Lung (tissue), 12 donors: Measurements from ENCODE around the gene DZIP1L. TPM values are rescaled to one million over a fixed set of nuclear protein-coding genes. Genes with fewer than 3 reads are reported as not detected.

Source experiments
- ATAC-seq: fragments of 200-7000 bp; cut with Tn5 transposase; one replicate; pipeline ENCODE4 v1.9.1; 2020; ENCODE audit warnings: moderate number of reproducible peaks; ENCODE audit not compliant: insufficient read depth, low FRiP score
- DNase-seq, 3 donors: peaks; one replicate each; pipeline ENCODE4 v3.0.0-alpha.2; 2013 to 2017
- H3K27ac ChIP-seq, 2 donors: one replicate each; pipeline ENCODE4 v1.5.1; 2013; ENCODE audit warnings: mild to moderate bottlenecking in 2 of 2, moderate library complexity in 2 of 2, control low read depth in 1 of 2, inconsistent platforms in 1 of 2, low read depth in 1 of 2, low read length in 1 of 2
- H3K27me3 ChIP-seq, 3 donors: one replicate each; pipeline ENCODE4 v1.5.1; 2013; ENCODE audit warnings: low read length in 2 of 3; ENCODE audit not compliant: control insufficient read depth in 3 of 3, insufficient read depth in 3 of 3
- H3K36me3 ChIP-seq, 4 donors: one replicate each; pipeline ENCODE4 v1.5.1; 2013; ENCODE audit warnings: low read length in 4 of 4, mild to moderate bottlenecking in 1 of 4, moderate library complexity in 1 of 4; ENCODE audit not compliant: control insufficient read depth in 4 of 4, insufficient read depth in 4 of 4
- H3K4me1 ChIP-seq, 5 donors: one replicate each; pipeline ENCODE4 v1.5.1; 2013; ENCODE audit warnings: low read length in 5 of 5, mild to moderate bottlenecking in 2 of 5, moderate library complexity in 1 of 5; ENCODE audit not compliant: control insufficient read depth in 5 of 5, insufficient read depth in 5 of 5
- H3K4me3 ChIP-seq: one replicate; pipeline ENCODE4 v1.5.1; 2013; ENCODE audit warnings: mild to moderate bottlenecking, control low read depth, moderate library complexity
- H3K9ac ChIP-seq, 2 donors: one replicate each; pipeline ENCODE4 v1.5.1; 2013; ENCODE audit warnings: low read length in 2 of 2, control low read depth in 1 of 2; ENCODE audit not compliant: insufficient read depth in 1 of 2
- H3K9me3 ChIP-seq, 4 donors: one replicate each; pipeline ENCODE4 v1.5.1; 2013; ENCODE audit warnings: low read length in 3 of 4, mild to moderate bottlenecking in 1 of 4, moderate library complexity in 1 of 4; ENCODE audit not compliant: control insufficient read depth in 4 of 4, insufficient read depth in 3 of 4
- CTCF ChIP-seq: IDR thresholded peaks from 2 replicates; pipeline ENCODE4 v1.5.1; 2012; ENCODE audit warnings: mild to moderate bottlenecking; ENCODE audit errors: control extremely low read depth, extremely low read depth
- WGBS, 2 donors: extraction: QIAGEN DNeasy Blood & Tissue Kit; methylation state at CpG; one replicate each; pipeline ENCODE4 v1.1.7; 2013; 5-methylcytosine and 5-hydroxymethylcytosine counted together
- polyA plus RNA-seq, 2 donors: library from polyadenylated mRNA; stranded (reverse); fragments of 200-250 nt; gene quantifications; one replicate each; pipeline ENCODE4 v1.2.1, GENCODE V29; 2013
- total RNA-seq, 2 donors: library from RNA; depleted of rRNA in 1 of 2; stranded (reverse); fragments of >200 nt in 1 of 2; gene quantifications; one replicate each; pipeline ENCODE4 v1.2.1, GENCODE V29; 2014 to 2021
- donor health status: control.
- donor health status: control.
- donor health status: Bipolar disorder and iron deficiency.
- donor health status: healthy.
- donor health status: DM: yes; HTN: yes; CAD: no.

DZIP1L gene
- total and polyA plus RNA-seq, 4 donors, result 4.1 to 40.0 (median 17.1) TPM

GRCh38 chr3:138038725-138039462 lies 76.5 kb downstream of the DZIP1L start:
- 73 to 90% methylated on average over 4 of the region's 4 CpGs for WGBS, 2 donors
- ATAC-seq, result peak; percentile 54
- DNase-seq, result peak; percentile 26 to 71 (median 48)
- Histone ChIP-seq H3K9ac (no peak overlapping the region), H3K4me3 (no peak overlapping the region), H3K27ac (peak overlapping the region in 1 of 2 donors; percentile 33), H3K27me3 (no peaks in the 10 kb centered on the region), H3K36me3 (peaks cover 0 to 2% (median 0%) of the 10 kb centered on the region in 4 donors), H3K9me3 (no peaks in the 10 kb centered on the region), H3K4me1 (peaks cover 0 to 2% (median 0%) of the 10 kb centered on the region in 5 donors)
- TF ChIP-seq CTCF, result no peak

- H3K27me3 ChIP-seq, result no peaks in the 10 kb centered on the region
- WGBS, 2 donors, result 62 to 71% methylated on average over 3 of the region's 3 CpGs
- TF ChIP-seq CTCF, result no peak
- ATAC-seq, result no peak
- DNase-seq, result no peak
- no peak overlapping the region for H3K27ac ChIP-seq
- H3K36me3 ChIP-seq, result peaks cover 0 to 3% (median 0%) of the 10 kb centered on the region in 4 donors
- H3K4me1 ChIP-seq, result no peaks in the 10 kb centered on the region
- no peak overlapping the region for H3K9ac ChIP-seq
- H3K9me3 ChIP-seq, result no peaks in the 10 kb centered on the region
- no peak overlapping the region for H3K4me3 ChIP-seq
These were observed 78.8 kb downstream of the DZIP1L start for GRCh38 chr3:138036572-138036971.

- H3K4me3 ChIP-seq, result no peak overlapping the region
- TF ChIP-seq CTCF, result no peak
- no peak for ATAC-seq
- H3K9ac ChIP-seq, result no peak overlapping the region
- H3K36me3 ChIP-seq, result peaks cover 0 to 7% (median 3%) of the 10 kb centered on the region in 4 donors
- DNase-seq, result no peak
- WGBS, 2 donors, result 83 to 100% methylated on average over 1 of the region's 1 CpG
- no peaks in the 10 kb centered on the region for H3K27me3 ChIP-seq
- no peak overlapping the region for H3K27ac ChIP-seq
- H3K4me1 ChIP-seq, result no peaks in the 10 kb centered on the region
- no peaks in the 10 kb centered on the region for H3K9me3 ChIP-seq
These were observed 80.5 kb downstream of the DZIP1L start for GRCh38 chr3:138034918-138035317.
